AG09309 (cell line): ENCODE results near the gene ZCCHC24.

Experiments used
- DNase-seq: peaks from one replicate; pipeline ENCODE4 v3.0.0-alpha.2; 2010; ENCODE audit warnings: low read depth
- H3K4me3 ChIP-seq: 2 replicates; pipeline ENCODE4 v1.5.1; 2011; ENCODE audit warnings: mild to moderate bottlenecking, low read depth, low read length, moderate library complexity; ENCODE audit not compliant: control insufficient read depth
- CTCF ChIP-seq: IDR thresholded peaks from 2 replicates; pipeline ENCODE4 v1.5.1; 2011; ENCODE audit warnings: mild to moderate bottlenecking, low read depth, low read length, inconsistent platforms; ENCODE audit not compliant: insufficient read depth, control insufficient read depth; ENCODE audit errors: missing control alignments

The ZCCHC24 gene

GRCh38 chr10:79375321-79376077, 69.9 kb downstream of the ZCCHC24 start:
- no peak overlapping the region for H3K4me3 ChIP-seq
- no peak for DNase-seq
- TF ChIP-seq CTCF, result no peak

- no peak overlapping the region for H3K4me3 ChIP-seq
- no peak for DNase-seq
- peak; percentile 96 for TF ChIP-seq CTCF
Measured at GRCh38 chr10:79374312-79375191, 70.9 kb downstream of the ZCCHC24 start.

GRCh38 chr10:79372871-79373270, 72.6 kb downstream of the ZCCHC24 start:
- no peak overlapping the region for H3K4me3 ChIP-seq
- DNase-seq, result no peak
- no peak for TF ChIP-seq CTCF

- DNase-seq, result no peak
- TF ChIP-seq CTCF, result no peak
- no peak overlapping the region for H3K4me3 ChIP-seq
Measured at GRCh38 chr10:79367426-79368189, 77.8 kb downstream of the ZCCHC24 start.

GRCh38 chr10:79361726-79362397, 83.6 kb downstream of the ZCCHC24 start:
- no peak for DNase-seq
- no peak for TF ChIP-seq CTCF
- no peak overlapping the region for H3K4me3 ChIP-seq
